ENCODE measurements around the gene TIPARP.

The TIPARP gene

GRCh38 chr3:156743859-156744258 lies 69.5 kb downstream of the TIPARP start:
- no peak for DNase-seq

GRCh38 chr3:156744631-156745030 lies 70.2 kb downstream of the TIPARP start:
- DNase-seq: no peak

- DNase-seq: no peak
Observed at GRCh38 chr3:156745766-156746165, 71.4 kb downstream of the TIPARP start.

- no peak for DNase-seq
Observed at GRCh38 chr3:156747046-156747445, 72.7 kb downstream of the TIPARP start.

- DNase-seq: no peak
Observed at GRCh38 chr3:156749244-156749643, 74.9 kb downstream of the TIPARP start.

- no peak for DNase-seq
Observed at GRCh38 chr3:156750191-156750873, 75.9 kb downstream of the TIPARP start.

GRCh38 chr3:156750874-156751245 lies 76.5 kb downstream of the TIPARP start:
- no peak for DNase-seq

- no peak for DNase-seq
Observed at GRCh38 chr3:156751461-156752025, 77.2 kb downstream of the TIPARP start.
